Caco-2 (cell line): ENCODE results near the gene CLSTN2. TPM values are rescaled to one million over a fixed set of nuclear protein-coding genes. Genes with fewer than 3 reads are reported as not detected.

Experiments used
- BruUV-seq: library from RNA; stranded (reverse); fragments of 400-500 nt; replicated peaks from 2 replicates; lab custom pipeline; 2021; lab: Mats Ljungman, UMichigan
- CTCF ChIA-PET: fragments of 300-600 bp; sonication (Branson Sonifier 250); formaldehyde crosslinking; loops from one replicate; lab custom pipeline; 2022; ENCODE audit warnings: antibody characterized with exemption; lab: Charles Lee
- POLR2A ChIA-PET: fragments of 300-600 bp; sonication (Branson Sonifier 250); formaldehyde crosslinking; loops from one replicate; lab custom pipeline; 2022; ENCODE audit warnings: antibody characterized with exemption; lab: Charles Lee
- DNase-seq, 2 experiments: peaks; one replicate each; pipeline versions ENCODE4 v3.0.0 to v3.0.0-alpha.2; 2020 to 2022
- H3K27me3 ChIP-seq: replicated peaks from 2 replicates; pipeline ENCODE4 v1.6.0; 2011; ENCODE audit warnings: low read length; ENCODE audit not compliant: control insufficient read depth, insufficient read depth
- H3K36me3 ChIP-seq: 2 replicates; pipeline ENCODE4 v1.5.1; 2011; ENCODE audit warnings: low read length; ENCODE audit not compliant: control insufficient read depth, insufficient read depth
- H3K4me1 ChIP-seq: fragments of 250-450 bp; sonication (Bioruptor Pico); 2 replicates; pipeline ENCODE4 v1.5.1; 2020; ENCODE audit warnings: mild to moderate bottlenecking
- H3K4me3 ChIP-seq: 2 replicates; pipeline ENCODE4 v1.5.1; 2011; ENCODE audit warnings: low read depth, mild to moderate bottlenecking, control low read depth, low read length
- H3K9me3 ChIP-seq: fragments of 250-450 bp; sonication (Bioruptor Pico); 2 replicates; pipeline ENCODE4 v1.5.1; 2020; ENCODE audit warnings: mild to moderate bottlenecking, moderate library complexity
- H3K27ac Mint-ChIP-seq: one replicate; pipeline ENCODE4 v1.8.0; 2022; ENCODE audit warnings: mixed read lengths; ENCODE audit not compliant: unreplicated experiment
- H3K27me3 Mint-ChIP-seq: one replicate; pipeline ENCODE4 v1.8.0; 2022; ENCODE audit warnings: mixed read lengths; ENCODE audit not compliant: insufficient read depth, unreplicated experiment
- H3K36me3 Mint-ChIP-seq: one replicate; pipeline ENCODE4 v1.8.0; 2022; ENCODE audit warnings: mild to moderate bottlenecking, mixed read lengths; ENCODE audit not compliant: insufficient read depth, unreplicated experiment
- H3K4me1 Mint-ChIP-seq: one replicate; pipeline ENCODE4 v1.8.0; 2022; ENCODE audit warnings: low read depth, mixed read lengths; ENCODE audit not compliant: unreplicated experiment
- H3K4me3 Mint-ChIP-seq: one replicate; pipeline ENCODE4 v1.8.0; 2022; ENCODE audit warnings: mild to moderate bottlenecking, moderate library complexity, mixed read lengths; ENCODE audit not compliant: unreplicated experiment
- H3K9me3 Mint-ChIP-seq: one replicate; pipeline ENCODE4 v1.8.0; 2022; ENCODE audit warnings: mixed read lengths; ENCODE audit not compliant: unreplicated experiment
- intact Hi-C: fragments of 100-400 bp; cut with micrococcal nuclease; formaldehyde crosslinking; loops from one replicate; pipeline ENCODE4 v1.10.0; 2022; ENCODE audit not compliant: unreplicated experiment
- total RNA-seq: library from RNA; stranded (reverse); gene quantifications from 2 replicates; pipeline ENCODE4 v1.2.3, GENCODE V29; 2022
- TF ChIP-seq, protein P1 (sequence below), 2 experiments: fragments of 200-600 bp in 1 of 2; IDR thresholded peaks; 1 replicate in 1 of 2; 2 replicates in 1 of 2; pipeline versions ENCODE4 v1.5.1 to v1.8.0; 2011 to 2022; ENCODE audit warnings: antibody characterized with exemption in 1 of 2, control low read depth in 1 of 2, inconsistent platforms in 1 of 2, low read depth in 1 of 2, low read length in 1 of 2, mild to moderate bottlenecking in 1 of 2, moderate library complexity in 1 of 2; ENCODE audit not compliant: insufficient read depth in 1 of 2, severe bottlenecking in 1 of 2, unreplicated experiment in 1 of 2

CLSTN2 gene
- total RNA-seq, 1 experiment from 2014 or later: 26.1 TPM

DNA sequence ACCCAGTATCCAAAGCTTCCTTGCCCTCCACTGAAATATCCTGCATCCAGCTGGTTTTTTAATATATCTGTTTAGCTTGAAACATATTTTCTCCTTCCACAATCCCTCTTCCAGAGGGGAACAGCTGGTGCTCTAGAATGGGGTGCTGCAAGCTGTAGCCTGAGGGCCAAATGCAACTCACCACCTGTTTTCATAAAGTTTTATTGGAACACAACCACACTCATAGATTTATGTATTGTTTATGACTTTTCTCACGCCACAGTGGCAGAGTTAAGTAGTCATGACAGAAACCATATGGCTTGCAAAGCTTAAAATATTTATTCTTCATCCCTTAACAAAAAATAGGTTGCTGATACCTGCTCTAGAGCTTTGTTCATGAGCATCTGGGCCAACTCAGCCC, 298.7 kb downstream of the CLSTN2 start:
- peaks cover 21% of the 10 kb centered on the region for H3K27me3 Mint-ChIP-seq
- peaks cover 23% of the 10 kb centered on the region for H3K9me3 Mint-ChIP-seq
- CTCF ChIA-PET: interaction anchor here (0.6 kb wide), 1 partner anchor 105 kb away, joined by 3 read pairs; no protein-coding TSS in a partner anchor
- no peak overlapping the region for H3K27ac Mint-ChIP-seq
- DNase-seq: no peak
- Histone ChIP-seq H3K4me3 (no peak overlapping the region), H3K4me1 (no peaks in the 10 kb centered on the region; the same call in 1 of the 2 replicates), H3K27me3 (no peaks in the 10 kb centered on the region; the same call in 1 of the 2 replicates), H3K9me3 (no peaks in the 10 kb centered on the region), H3K36me3 (no peaks in the 10 kb centered on the region)
- TF ChIP-seq, protein P1, sequence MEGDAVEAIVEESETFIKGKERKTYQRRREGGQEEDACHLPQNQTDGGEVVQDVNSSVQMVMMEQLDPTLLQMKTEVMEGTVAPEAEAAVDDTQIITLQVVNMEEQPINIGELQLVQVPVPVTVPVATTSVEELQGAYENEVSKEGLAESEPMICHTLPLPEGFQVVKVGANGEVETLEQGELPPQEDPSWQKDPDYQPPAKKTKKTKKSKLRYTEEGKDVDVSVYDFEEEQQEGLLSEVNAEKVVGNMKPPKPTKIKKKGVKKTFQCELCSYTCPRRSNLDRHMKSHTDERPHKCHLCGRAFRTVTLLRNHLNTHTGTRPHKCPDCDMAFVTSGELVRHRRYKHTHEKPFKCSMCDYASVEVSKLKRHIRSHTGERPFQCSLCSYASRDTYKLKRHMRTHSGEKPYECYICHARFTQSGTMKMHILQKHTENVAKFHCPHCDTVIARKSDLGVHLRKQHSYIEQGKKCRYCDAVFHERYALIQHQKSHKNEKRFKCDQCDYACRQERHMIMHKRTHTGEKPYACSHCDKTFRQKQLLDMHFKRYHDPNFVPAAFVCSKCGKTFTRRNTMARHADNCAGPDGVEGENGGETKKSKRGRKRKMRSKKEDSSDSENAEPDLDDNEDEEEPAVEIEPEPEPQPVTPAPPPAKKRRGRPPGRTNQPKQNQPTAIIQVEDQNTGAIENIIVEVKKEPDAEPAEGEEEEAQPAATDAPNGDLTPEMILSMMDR (IDR thresholded peaks at IDR 0.05; ENCODE audit: insufficient read depth in 1 of 2, low read depth in 1 of 2, low read length in 1 of 2, severe bottlenecking in 1 of 2, unreplicated experiment in 1 of 2): no peak
- H3K4me1 Mint-ChIP-seq: no peaks in the 10 kb centered on the region
- H3K4me3 Mint-ChIP-seq: no peak overlapping the region
- intact Hi-C loops: no loop called here
- BruUV-seq: no TSS peak
- POLR2A ChIA-PET: interaction anchor here (0.7 kb wide), 1 partner anchor 1367 kb away, joined by 4 read pairs; no protein-coding TSS in a partner anchor
- no peaks in the 10 kb centered on the region for H3K36me3 Mint-ChIP-seq

DNA sequence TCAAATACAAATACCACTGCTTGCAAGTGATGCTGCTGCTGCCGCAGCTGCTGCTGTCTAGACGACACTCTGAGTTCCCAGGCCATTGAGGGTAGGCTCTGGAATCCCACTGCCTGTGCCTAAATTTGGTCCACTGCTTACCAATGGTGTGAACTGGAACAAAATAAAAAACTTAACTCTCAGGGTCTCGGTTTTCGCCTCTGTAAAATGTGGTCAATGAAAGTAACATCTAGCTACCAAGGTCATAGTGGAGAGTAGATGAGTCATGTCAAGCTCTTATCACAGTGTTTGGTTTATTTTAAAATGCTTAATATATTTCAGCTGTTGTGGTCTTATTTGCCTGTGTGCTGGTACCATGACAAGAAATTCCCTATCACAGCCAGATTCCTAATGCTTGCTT, 299.3 kb downstream of the CLSTN2 start:
- intact Hi-C loops: no loop called here
- Mint-ChIP-seq H3K27me3 (peaks cover 21% of the 10 kb centered on the region), H3K36me3 (no peaks in the 10 kb centered on the region), H3K4me1 (no peaks in the 10 kb centered on the region), H3K27ac (no peak overlapping the region), H3K9me3 (peaks cover 17% of the 10 kb centered on the region), H3K4me3 (no peak overlapping the region)
- Histone ChIP-seq H3K36me3 (no peaks in the 10 kb centered on the region), H3K4me1 (no peaks in the 10 kb centered on the region; the same call in 1 of the 2 replicates), H3K9me3 (no peaks in the 10 kb centered on the region), H3K4me3 (no peak overlapping the region), H3K27me3 (no peaks in the 10 kb centered on the region; the same call in 1 of the 2 replicates)
- TF ChIP-seq, protein P1 (IDR thresholded peaks at IDR 0.05; ENCODE audit: insufficient read depth in 1 of 2, low read depth in 1 of 2, low read length in 1 of 2, severe bottlenecking in 1 of 2, unreplicated experiment in 1 of 2): no peak
- ChIA-PET CTCF (no interaction called here), POLR2A (interaction anchor here (0.7 kb wide), 1 partner anchor 1368 kb away, joined by 4 read pairs; no protein-coding TSS in a partner anchor)
- DNase-seq: no peak
- no TSS peak for BruUV-seq

DNA sequence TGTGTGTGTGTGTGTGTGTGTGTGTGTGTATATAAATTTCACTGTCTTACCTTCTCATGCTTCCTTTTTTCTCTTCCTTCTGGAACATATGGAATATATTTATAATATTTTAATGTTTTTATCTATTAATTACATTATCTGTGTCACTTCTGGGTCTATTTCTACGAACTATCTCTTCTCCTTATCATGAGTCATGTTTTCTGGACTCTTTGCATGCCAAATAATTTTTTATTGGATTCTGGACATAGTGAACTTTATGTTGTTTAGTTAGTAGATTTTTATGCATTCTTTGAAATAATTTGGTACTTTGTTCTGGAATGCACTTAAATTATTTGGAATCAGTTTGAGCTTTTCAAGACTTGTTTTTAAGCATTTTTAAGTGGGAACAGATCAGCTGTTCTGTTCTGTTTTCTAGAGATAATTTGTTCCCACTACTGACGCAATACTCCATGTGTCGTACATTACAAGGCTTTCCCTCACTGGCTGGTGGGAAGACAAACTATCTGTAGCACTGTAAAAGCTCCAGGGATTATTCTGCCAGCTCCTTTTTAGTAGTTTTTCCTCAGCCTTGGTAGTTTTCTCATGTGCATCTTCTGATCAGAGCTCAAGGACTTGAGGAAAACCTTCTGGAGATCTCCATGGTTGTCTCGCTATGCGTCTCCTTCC, 302.0 kb downstream of the CLSTN2 start:
- peaks cover 12% of the 10 kb centered on the region for H3K9me3 Mint-ChIP-seq
- intact Hi-C loops: no loop called here
- ChIA-PET POLR2A (no interaction called here), CTCF (no interaction called here)
- DNase-seq: no peak
- no peaks in the 10 kb centered on the region for H3K9me3 ChIP-seq
- H3K4me1 ChIP-seq: no peaks in the 10 kb centered on the region; the same call in 1 of the 2 replicates
- no peak overlapping the region for H3K27ac Mint-ChIP-seq
- no peak overlapping the region for H3K4me3 ChIP-seq
- no peaks in the 10 kb centered on the region for H3K36me3 Mint-ChIP-seq
- no peaks in the 10 kb centered on the region; the same call in 1 of the 2 replicates for H3K27me3 ChIP-seq
- H3K4me1 Mint-ChIP-seq: no peaks in the 10 kb centered on the region
- TF ChIP-seq, protein P1 (IDR thresholded peaks at IDR 0.05; ENCODE audit: insufficient read depth in 1 of 2, low read depth in 1 of 2, low read length in 1 of 2, severe bottlenecking in 1 of 2, unreplicated experiment in 1 of 2): no peak
- H3K36me3 ChIP-seq: no peaks in the 10 kb centered on the region
- peaks cover 21% of the 10 kb centered on the region for H3K27me3 Mint-ChIP-seq
- BruUV-seq: no TSS peak
- H3K4me3 Mint-ChIP-seq: no peak overlapping the region
